DOHH2 (cell line): ENCODE measurements around the gene ABLIM2.

Experiments used
- H3F3A ChIP-seq: fragments of 200-600 bp; sonication (generic), shearing (Covaris generic); 2 replicates; pipeline ENCODE4 v1.6.0; 2016; ENCODE audit warnings: antibody characterized with exemption, mild to moderate bottlenecking; ENCODE audit not compliant: control insufficient read depth, insufficient read depth
- H3K27ac ChIP-seq: fragments of 200-600 bp; sonication (generic); 2 replicates; pipeline ENCODE4 v1.5.1; 2014; ENCODE audit warnings: low read depth, mild to moderate bottlenecking, low read length, moderate library complexity
- H3K27me3 ChIP-seq: fragments of 200-600 bp; sonication (generic); 2 replicates; pipeline ENCODE4 v1.6.1; 2014; ENCODE audit warnings: mild to moderate bottlenecking, low read length, mixed read lengths; ENCODE audit not compliant: control insufficient read depth
- H3K36me3 ChIP-seq: fragments of 200-600 bp; sonication (generic); 2 replicates; pipeline ENCODE4 v1.6.1; 2014; ENCODE audit warnings: mild to moderate bottlenecking, low read length, moderate library complexity, mixed read lengths; ENCODE audit not compliant: control insufficient read depth
- H3K4me1 ChIP-seq: fragments of 200-600 bp; sonication (generic); 2 replicates; pipeline ENCODE4 v1.6.1; 2014; ENCODE audit warnings: mild to moderate bottlenecking, low read length, mixed read lengths; ENCODE audit not compliant: control insufficient read depth
- H3K4me2 ChIP-seq: fragments of 200-600 bp; sonication (generic); 2 replicates; pipeline ENCODE4 v1.6.0; 2014; ENCODE audit warnings: mild to moderate bottlenecking, low read length, moderate library complexity
- H3K4me3 ChIP-seq: fragments of 200-600 bp; sonication (generic); 2 replicates; pipeline ENCODE4 v1.5.1; 2014; ENCODE audit warnings: mild to moderate bottlenecking, low read length, mixed read lengths
- H3K79me2 ChIP-seq: fragments of 200-600 bp; sonication (generic); 2 replicates; pipeline ENCODE4 v1.6.1; 2014; ENCODE audit warnings: mild to moderate bottlenecking, low read length, mixed read lengths; ENCODE audit not compliant: control insufficient read depth
- H3K9me2 ChIP-seq: fragments of 200-600 bp; sonication (generic); replicated peaks from 2 replicates; pipeline ENCODE4 v1.6.1; 2014; ENCODE audit warnings: mild to moderate bottlenecking, low read length, mixed read lengths; ENCODE audit not compliant: control insufficient read depth
- H3K9me3 ChIP-seq: fragments of 200-600 bp; sonication (generic); 2 replicates; pipeline ENCODE4 v1.6.1; 2014; ENCODE audit warnings: antibody characterized with exemption, low read length, mixed read lengths; ENCODE audit not compliant: control insufficient read depth, insufficient read depth
- H4K20me1 ChIP-seq: fragments of 200-600 bp; sonication (generic); 2 replicates; pipeline ENCODE4 v1.6.0; 2014; ENCODE audit warnings: low read depth, mild to moderate bottlenecking, antibody characterized with exemption, low read length, moderate library complexity; ENCODE audit not compliant: control insufficient read depth, insufficient read depth
- EZH2phosphoT487 ChIP-seq: fragments of 200-600 bp; sonication (generic); IDR thresholded peaks from 2 replicates; pipeline ENCODE4 v1.6.1; 2017; ENCODE audit warnings: borderline replicate concordance, mild to moderate bottlenecking, antibody characterized with exemption, low read length, moderate library complexity, mixed read lengths
- TF ChIP-seq, protein P1 (sequence below): fragments of 200-600 bp; sonication (generic); IDR thresholded peaks from one replicate; pipeline ENCODE4 v1.5.1; 2014; ENCODE audit warnings: antibody characterized with exemption, mild to moderate bottlenecking, low read depth, low read length; ENCODE audit not compliant: poor library complexity, severe bottlenecking

ABLIM2 gene

DNA sequence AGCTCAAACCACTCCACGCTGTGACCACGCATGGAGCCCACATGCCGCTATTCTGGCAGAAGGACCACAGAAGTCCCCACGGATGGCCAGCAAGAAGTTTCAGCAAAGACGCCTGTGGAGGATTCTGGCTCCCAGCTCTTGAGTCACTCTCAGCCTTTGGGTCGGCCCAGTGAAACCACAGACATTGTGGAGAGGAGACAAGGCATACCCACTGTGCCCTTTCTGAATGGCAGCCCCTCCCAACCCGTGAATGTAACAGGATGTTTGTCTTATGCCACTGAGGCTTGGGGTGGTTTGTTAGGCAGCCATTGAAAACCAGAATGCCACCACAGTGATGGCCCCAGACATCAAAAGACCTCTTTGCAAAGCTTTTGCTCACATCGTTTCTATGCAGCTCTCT, 42.7 kb downstream of the ABLIM2 start:
- Histone ChIP-seq H3K9me3 (no peaks in the 10 kb centered on the region), H3K79me2 (no peaks in the 10 kb centered on the region), H3K4me2 (no peak overlapping the region), H3K9me2 (no peaks in the 10 kb centered on the region), H3K27me3 (no peaks in the 10 kb centered on the region), H3K27ac (no peak overlapping the region), H3K36me3 (no peaks in the 10 kb centered on the region), H3K4me1 (peaks cover 8% of the 10 kb centered on the region), H4K20me1 (no peaks in the 10 kb centered on the region), H3F3A (no peaks in the 10 kb centered on the region), H3K4me3 (no peak overlapping the region)
- TF ChIP-seq, protein P1, sequence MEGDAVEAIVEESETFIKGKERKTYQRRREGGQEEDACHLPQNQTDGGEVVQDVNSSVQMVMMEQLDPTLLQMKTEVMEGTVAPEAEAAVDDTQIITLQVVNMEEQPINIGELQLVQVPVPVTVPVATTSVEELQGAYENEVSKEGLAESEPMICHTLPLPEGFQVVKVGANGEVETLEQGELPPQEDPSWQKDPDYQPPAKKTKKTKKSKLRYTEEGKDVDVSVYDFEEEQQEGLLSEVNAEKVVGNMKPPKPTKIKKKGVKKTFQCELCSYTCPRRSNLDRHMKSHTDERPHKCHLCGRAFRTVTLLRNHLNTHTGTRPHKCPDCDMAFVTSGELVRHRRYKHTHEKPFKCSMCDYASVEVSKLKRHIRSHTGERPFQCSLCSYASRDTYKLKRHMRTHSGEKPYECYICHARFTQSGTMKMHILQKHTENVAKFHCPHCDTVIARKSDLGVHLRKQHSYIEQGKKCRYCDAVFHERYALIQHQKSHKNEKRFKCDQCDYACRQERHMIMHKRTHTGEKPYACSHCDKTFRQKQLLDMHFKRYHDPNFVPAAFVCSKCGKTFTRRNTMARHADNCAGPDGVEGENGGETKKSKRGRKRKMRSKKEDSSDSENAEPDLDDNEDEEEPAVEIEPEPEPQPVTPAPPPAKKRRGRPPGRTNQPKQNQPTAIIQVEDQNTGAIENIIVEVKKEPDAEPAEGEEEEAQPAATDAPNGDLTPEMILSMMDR: no peak
- TF ChIP-seq EZH2phosphoT487: no peak

DNA sequence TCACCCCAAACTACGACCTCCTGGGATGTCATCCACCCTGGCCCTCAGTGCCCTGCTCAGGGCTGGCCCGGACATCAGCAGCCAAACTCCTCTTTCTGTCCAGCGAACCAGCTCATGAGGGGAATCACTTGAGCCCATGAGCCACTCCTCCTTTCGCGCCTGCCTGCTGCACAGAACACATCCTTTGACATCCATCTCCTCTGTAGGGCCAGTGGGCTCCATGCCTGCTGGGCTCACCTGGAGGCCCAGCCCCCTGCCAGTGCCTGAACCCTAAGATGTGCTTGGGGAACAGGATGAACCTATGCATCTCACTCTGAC, 43.5 kb downstream of the ABLIM2 start:
- Histone ChIP-seq H3K27ac (no peak overlapping the region), H3K9me3 (no peaks in the 10 kb centered on the region), H3K4me2 (no peak overlapping the region), H3K4me1 (peaks cover 8% of the 10 kb centered on the region), H3F3A (no peaks in the 10 kb centered on the region), H3K36me3 (no peaks in the 10 kb centered on the region), H3K4me3 (no peak overlapping the region), H3K79me2 (no peaks in the 10 kb centered on the region), H3K9me2 (no peaks in the 10 kb centered on the region), H4K20me1 (no peaks in the 10 kb centered on the region), H3K27me3 (no peaks in the 10 kb centered on the region)
- TF ChIP-seq, protein P1: no peak
- TF ChIP-seq EZH2phosphoT487: no peak

DNA sequence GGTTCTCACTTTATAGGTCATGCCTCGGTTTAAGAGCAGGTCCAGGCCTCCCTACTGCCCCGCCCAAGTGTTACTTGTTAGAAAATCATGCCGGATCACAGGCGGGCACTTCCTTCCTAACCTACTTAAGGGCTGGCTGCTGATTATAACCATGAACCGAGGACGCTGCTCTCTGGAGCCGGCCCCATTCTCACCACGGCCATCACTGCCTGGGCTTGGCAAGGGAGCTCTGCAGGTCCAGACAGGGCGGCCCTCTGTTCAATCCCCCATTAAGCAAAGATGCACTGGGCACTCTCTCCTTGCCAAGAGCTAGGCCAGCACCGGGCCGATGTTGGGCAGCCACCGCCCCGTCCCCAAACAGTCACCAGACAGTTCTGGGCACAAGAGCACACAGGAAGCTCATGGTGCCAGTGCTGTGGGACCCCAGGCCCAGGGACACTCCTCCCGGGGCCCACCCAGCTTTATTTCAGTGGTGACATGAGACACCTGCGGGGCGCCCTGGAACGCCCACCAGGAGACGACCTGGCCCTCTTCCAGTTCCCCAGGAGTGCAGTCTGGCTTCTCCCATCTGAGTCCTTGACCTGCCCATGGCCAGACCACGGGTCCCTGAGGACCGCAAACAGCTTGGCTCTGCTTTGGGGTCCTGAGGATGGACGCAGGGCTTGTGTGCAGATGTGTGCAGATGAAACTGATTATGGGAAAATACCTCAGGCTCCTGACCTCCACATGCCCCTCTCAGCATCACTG, 44.0 kb downstream of the ABLIM2 start:
- H3K79me2 ChIP-seq: no peaks in the 10 kb centered on the region
- H3K36me3 ChIP-seq: no peaks in the 10 kb centered on the region
- no peak overlapping the region for H3K4me2 ChIP-seq
- no peaks in the 10 kb centered on the region for H3K27me3 ChIP-seq
- H3K9me3 ChIP-seq: no peaks in the 10 kb centered on the region
- peaks cover 8% of the 10 kb centered on the region for H3K4me1 ChIP-seq
- H4K20me1 ChIP-seq: no peaks in the 10 kb centered on the region
- no peak overlapping the region for H3K27ac ChIP-seq
- H3K4me3 ChIP-seq: no peak overlapping the region
- no peaks in the 10 kb centered on the region for H3F3A ChIP-seq
- TF ChIP-seq, protein P1: no peak
- no peak for TF ChIP-seq EZH2phosphoT487
- H3K9me2 ChIP-seq: no peaks in the 10 kb centered on the region
